Measurements from ENCODE around the gene ASPSCR1.
"Not testable (repeated sequence)": the region's sequence is repeated elsewhere in the genome, so short reads cannot be mapped to it uniquely, and the experiment has no call there.

Gene ASPSCR1

GRCh38 chr17:81942167-81942553 lies 35.3 kb upstream of the ASPSCR1 start:
- no peak for DNase-seq

DNA sequence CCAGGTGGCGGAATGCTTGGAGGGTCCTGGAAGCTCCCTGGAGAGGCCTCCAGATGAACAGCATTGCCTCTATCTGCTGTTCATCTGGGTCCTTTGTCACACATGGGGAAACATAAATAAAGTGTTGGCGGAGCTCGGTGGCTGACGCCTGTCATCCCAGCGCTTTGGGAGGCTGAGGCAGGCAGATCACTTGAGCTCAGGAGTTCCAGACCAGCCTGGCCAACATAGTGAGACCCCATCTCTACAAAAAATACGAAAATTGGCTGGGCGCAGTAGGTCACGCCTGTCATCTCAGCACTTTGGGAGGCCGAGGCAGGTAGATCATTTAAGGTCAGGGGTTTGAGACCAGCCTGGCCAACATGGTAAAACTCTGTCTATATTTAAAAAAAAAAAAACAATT lies 32.6 kb upstream of the ASPSCR1 start:
- no peak for DNase-seq

- no peak for DNase-seq
Observed at GRCh38 chr17:81947189-81947588, 30.2 kb upstream of the ASPSCR1 start, which contains the start of gene MYADML2. Gene MYADML2, minus strand, starts transcription at chr17:81947233. Its CDS starts 5,492 bp downstream, at chr17:81941741.

- no peak for DNase-seq
Observed at GRCh38 chr17:81948635-81949378, 28.6 kb upstream of the ASPSCR1 start.

DNA sequence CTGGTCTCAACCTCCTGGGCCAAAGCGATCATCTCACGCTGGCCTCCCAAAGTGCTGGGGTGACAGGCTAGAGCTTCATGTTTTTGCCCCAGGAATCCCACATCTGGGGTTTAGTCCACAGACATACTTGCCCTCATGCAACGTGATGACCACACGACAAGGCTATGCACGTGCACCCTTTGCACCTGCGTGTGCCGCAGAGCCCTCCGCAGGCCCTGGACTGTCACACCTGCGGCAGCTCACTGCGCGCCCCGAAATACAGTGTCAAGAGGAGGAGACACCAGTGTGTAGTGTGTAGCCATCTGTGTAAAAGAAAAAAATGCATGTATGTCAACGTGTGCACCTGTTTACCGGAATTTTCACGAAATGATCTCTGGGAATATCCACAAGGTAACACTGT lies 26.9 kb upstream of the ASPSCR1 start:
- no peak for DNase-seq

GRCh38 chr17:81951785-81952684 lies 25.4 kb upstream of the ASPSCR1 start:
- DNase-seq: no peak

DNA sequence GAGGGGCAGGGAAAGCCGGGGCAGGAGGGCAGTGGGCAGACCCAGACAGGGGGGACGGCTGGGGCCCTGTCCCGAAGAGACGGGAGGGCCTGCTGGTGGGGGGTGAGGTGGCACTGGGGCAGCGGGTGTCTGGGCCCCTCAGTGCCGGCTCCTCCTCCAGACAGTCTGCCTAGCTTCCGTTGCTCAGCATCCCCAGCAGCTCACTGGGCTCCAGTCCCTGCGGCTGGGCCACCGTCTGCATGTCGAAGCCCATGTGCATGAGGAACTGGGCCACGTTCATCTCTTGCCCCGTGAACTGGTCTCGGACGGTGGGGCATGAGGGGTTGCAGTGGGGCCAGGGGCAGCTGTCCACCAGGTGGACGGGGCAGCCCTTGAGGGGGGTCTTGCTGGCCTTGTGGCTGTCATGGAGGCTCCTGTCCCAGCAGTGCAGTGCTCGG lies 24.6 kb upstream of the ASPSCR1 start:
- no peak for DNase-seq

DNA sequence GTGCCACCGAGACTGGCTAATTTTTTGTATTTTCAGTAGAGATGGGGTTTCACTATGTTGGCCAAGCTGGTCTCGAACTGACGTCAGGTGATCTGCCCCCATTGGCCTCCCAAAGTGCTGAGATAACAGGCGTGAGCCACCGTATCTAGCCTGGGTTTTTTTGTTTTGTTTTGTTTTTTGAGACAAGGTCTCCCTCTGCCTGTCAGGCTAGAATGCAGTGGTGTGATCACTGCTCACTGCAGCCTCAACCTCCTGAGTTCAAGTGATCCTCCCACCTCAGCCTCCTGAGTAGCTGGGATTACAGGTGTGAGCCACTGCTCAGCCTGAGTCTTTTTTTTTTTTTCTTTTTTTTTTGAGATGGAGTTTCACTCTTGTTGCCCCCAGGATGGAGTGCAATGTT lies 24.0 kb upstream of the ASPSCR1 start:
- not testable (repeated sequence) for DNase-seq

DNA sequence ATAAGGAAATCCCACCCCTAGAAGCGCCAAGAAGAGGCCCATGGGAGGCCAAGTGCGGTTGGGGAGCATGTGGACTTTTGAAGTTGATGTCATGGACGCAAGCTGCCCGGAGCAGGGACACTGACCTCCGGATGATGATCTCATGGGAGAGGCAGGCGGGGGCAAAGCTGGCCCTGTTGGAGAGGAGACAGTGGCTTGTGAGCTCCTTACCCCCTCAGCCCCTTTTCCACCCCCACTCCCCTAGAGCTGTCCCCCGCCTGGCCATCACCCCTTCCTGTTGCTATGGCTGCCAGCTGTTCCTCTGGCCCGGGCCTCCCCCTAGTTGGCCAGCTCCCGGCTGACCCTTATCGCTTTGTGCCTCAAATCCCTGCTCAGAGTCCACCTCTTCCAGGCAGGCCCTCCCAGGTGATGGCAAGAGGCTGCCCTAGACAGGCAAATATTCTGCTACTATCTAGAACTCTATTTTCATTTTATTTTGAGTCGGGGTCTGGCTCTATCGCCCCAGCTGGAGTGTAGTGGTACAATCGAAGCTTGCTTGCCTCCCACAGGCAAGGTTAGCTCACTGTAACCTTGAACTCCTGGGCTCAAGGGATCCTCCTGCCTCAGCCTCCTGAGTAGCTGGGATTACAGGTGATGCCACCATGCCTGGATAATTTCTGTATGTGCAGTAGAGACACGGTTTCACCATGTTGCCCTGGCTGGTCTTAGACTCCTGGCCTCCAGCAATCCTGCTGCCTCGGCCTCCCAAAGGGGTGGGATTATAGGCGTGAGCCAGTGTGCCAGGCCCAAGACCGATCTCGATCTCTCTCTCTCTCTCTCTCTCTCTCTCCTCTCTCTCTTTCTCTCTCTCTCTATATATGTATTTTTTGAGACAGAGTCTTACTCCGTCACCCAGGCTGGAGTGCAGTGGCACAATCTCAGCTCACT lies 23.0 kb upstream of the ASPSCR1 start:
- no peak for DNase-seq

DNA sequence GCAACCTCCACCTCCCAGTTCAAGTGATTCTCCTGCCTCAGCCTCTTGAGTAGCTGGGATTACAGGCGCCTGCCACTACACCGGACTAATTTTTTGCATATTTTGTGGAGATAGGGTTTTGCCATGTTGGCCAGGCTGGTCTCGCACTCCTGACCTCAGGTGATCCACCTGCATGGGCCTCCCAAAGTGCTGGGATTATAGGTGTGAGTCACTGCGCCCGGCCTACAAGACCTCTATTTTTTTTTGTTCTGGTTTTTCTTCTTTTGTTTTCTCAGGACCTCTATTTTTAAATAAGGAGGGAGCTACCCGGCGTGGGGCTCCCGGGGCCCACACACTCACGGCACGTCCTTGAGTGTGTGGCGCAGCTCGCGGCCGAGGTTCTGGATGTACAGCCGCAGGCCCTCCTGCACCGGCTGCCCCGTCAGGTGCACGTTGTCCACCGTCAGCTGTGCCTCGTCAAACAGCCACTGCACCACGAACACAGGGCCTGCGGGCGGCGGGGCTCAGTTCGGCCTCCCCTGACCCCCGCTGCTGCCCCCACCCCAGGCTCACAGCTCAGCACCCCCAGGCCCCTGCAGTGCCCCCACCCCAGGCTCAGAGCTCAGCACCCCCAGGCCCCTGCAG lies 22.3 kb upstream of the ASPSCR1 start:
- DNase-seq: no peak

- DNase-seq: no peak
Observed at GRCh38 chr17:81955756-81956544, 21.5 kb upstream of the ASPSCR1 start.

- no peak for DNase-seq
Observed at GRCh38 chr17:81956607-81957589, 20.5 kb upstream of the ASPSCR1 start.

GRCh38 chr17:81957691-81958432 lies 19.6 kb upstream of the ASPSCR1 start:
- DNase-seq: no peak

- no peak for DNase-seq
Observed at GRCh38 chr17:81958633-81959342, 18.6 kb upstream of the ASPSCR1 start.

GRCh38 chr17:81959362-81960129 lies 17.9 kb upstream of the ASPSCR1 start:
- DNase-seq: no peak

DNA sequence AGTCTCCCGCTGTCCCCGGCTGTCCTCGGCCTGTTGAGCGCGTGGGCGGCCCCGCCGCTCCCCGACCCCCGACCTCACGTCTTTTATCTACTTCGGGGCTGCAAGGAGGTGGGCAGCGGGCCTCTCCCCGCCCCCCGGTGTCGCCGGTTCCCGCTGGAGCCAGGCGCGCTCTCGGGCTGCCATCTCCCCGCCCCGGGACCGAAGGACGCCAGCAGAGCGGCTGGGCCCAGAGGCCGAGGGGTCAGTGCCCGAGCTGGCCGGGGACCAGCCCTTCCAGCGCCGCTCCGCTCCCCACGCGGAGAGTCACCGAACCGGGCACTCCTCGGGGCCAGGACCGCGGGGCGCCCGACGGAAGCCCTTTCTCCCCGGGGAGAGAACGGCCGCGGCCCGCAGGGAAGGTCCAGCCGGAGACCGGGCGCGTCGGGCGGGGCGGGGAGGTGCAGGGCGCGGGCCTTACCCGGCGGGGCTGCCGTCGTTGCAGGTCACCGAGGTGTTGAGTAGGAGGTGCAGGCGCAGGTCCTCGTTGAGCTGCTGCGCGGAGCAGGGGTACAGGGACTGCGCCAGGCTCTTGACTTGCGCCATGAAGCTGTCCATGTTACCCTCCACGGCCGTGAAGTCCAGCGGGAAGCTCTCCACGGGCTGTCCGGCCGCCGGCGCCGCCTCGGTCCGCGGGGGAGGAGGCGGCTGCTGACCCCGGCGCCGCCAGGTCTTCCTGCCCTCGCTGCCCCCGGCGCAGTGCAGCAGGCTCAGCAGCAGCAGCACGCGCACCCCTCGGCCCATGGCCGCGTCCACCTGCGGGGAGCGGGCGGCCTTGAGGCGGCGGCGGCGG lies 17.1 kb upstream of the ASPSCR1 start:
- DNase-seq: no peak

- DNase-seq: no peak
Observed at GRCh38 chr17:81961087-81961511, 16.3 kb upstream of the ASPSCR1 start, which contains the start of gene NOTUM. Gene NOTUM, minus strand, starts transcription at chr17:81961187. Its CDS starts 278 bp downstream, at chr17:81960909.

All from SIG-M5 (cell line).